GM12865 (cell line): ENCODE results near the gene MICAL3.

Experiments used
- DNase-seq: peaks from one replicate; pipeline ENCODE4 v3.0.0; 2010; ENCODE audit warnings: low read depth
- H3K4me3 ChIP-seq: 2 replicates; pipeline ENCODE4 v1.5.1; 2011; ENCODE audit warnings: mild to moderate bottlenecking, low read depth, low read length, control low read depth
- TF ChIP-seq, protein P1 (sequence below): IDR thresholded peaks from 2 replicates; pipeline ENCODE4 v1.5.1; 2011; ENCODE audit warnings: low read length, control low read depth, low read depth, inconsistent platforms; ENCODE audit not compliant: insufficient read depth; ENCODE audit errors: missing control alignments

Gene MICAL3

DNA sequence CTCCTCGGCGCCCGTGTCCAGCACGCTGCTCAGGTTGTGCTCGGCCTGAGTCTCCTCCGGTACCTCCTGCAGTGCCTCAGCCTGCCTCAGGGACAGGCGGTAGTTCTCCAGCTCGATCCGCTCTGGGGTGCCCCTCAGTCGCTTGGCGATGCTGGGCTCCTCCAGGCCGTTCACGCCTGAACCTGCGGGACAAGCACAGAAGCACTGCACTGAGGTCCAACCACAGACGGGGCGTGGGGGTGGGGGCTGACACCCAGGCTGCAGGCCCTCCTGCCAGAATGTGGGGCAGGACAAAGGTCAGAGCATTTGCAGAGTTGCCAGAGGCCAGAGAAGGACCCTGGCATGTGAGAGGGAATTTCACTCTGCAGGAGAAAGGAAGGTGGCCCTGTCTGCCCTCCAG is 182.5 kb downstream of the MICAL3 start:
- no peak overlapping the region for H3K4me3 ChIP-seq
- no peak for DNase-seq
- TF ChIP-seq, protein P1, sequence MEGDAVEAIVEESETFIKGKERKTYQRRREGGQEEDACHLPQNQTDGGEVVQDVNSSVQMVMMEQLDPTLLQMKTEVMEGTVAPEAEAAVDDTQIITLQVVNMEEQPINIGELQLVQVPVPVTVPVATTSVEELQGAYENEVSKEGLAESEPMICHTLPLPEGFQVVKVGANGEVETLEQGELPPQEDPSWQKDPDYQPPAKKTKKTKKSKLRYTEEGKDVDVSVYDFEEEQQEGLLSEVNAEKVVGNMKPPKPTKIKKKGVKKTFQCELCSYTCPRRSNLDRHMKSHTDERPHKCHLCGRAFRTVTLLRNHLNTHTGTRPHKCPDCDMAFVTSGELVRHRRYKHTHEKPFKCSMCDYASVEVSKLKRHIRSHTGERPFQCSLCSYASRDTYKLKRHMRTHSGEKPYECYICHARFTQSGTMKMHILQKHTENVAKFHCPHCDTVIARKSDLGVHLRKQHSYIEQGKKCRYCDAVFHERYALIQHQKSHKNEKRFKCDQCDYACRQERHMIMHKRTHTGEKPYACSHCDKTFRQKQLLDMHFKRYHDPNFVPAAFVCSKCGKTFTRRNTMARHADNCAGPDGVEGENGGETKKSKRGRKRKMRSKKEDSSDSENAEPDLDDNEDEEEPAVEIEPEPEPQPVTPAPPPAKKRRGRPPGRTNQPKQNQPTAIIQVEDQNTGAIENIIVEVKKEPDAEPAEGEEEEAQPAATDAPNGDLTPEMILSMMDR, result no peak

DNA sequence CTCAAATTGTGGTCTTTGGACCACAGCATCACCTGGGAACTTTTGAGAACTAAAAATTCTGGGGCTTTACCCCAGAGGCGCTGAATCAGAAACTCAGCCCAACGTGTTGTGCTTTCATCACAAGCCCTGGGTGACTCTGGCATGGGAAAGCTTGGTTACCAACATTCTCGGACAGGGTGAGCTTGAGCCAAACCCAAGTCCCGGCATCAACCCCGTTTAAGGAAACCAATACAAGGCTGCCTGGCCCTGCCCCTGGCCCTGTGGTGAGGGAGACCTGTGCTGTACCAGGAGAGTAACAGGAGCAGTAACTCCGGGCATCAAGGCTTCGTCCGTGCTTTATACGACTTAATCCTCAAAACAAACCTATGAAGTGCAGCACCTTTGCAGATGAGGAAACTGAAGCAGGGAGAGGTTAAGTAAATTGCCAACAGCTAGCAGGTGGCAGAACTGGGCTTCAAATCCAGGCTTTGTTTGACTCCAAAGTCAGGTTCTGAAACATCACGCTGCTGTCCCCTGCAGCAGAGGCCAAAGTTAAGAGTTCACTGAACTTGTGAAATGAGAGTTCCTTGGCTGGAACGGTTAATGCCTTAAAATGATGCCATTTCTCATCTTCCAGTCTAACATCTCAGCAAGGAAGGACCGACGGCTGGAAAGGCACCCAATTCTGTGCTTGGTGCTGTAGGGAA is 186.0 kb downstream of the MICAL3 start:
- TF ChIP-seq, protein P1, result no peak
- no peak overlapping the region for H3K4me3 ChIP-seq
- no peak for DNase-seq

DNA sequence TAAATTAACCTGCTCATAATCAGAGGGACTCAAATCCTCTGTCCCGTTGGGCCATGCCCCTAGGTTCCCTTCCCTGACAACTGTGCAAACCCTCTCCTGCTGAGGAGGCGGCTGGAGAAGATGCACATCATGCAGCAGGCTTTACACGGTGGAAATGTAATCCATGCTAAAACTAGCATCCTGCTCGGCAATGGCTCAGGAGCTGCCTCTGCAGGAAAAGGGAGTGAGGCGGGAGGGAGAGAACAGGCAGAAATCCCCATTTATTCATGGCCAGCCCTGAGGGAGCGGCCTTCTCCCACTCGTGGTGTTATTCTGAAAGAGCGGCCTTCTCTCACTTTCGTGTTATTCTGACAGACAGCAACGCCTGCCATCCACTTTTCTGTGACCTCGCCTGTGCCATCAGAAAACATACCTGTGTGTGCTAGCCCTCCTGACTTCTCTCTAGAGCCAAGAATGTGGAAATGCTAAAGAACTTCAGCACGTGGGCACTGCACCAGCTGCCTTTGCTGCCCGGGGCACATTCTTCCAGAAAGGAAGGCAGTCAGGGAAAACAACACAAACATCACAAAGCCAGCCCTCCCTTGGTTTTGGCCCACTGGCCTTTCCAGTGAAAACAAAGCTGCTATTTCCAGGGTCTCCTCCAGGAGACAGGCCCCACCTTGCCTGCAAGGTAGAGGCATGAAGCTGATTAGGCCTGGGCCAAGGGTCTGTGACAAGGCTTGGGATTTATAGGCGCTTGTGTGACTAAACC is 187.2 kb downstream of the MICAL3 start:
- no peak overlapping the region for H3K4me3 ChIP-seq
- TF ChIP-seq, protein P1, result no peak
- no peak for DNase-seq

DNA sequence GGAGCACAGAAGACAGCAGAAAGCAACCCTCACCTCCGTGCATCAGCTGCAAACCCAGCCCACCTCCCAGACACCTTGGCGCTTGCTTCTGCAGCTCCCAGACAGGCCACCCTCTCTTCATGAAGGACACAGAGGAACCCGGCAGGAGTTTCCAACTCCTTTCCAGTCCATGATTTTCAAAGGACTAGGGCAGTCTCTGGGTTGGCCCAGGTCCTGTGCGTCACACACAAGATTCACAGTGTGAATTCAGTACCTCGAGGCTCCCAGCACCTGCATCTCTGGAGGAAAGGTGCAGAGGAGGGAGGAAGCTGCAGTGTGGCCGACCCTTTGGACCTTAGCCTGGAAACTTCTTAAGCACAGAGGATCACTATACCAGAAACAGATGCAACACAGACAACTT is 189.1 kb downstream of the MICAL3 start:
- DNase-seq, result no peak
- TF ChIP-seq, protein P1, result no peak
- H3K4me3 ChIP-seq, result no peak overlapping the region

DNA sequence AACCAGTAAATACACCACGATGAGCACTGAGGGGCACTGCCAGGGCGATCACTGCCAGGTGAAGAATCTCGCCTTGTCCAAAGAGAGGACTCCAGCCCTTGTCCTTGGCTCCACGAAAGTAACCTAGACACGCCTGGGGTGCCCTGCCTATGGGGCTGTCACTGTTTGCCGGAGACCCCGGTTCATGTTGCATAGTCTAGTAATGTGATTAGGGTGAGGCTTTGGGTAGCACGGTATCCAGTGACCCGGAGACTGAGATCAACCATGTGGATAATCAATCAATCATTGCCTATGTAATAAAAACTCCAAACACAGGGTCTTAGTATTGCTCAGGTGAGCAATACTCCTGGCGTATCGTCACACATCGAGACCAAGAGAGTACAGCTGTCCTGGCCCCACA is 190.9 kb downstream of the MICAL3 start:
- H3K4me3 ChIP-seq, result no peak overlapping the region
- TF ChIP-seq, protein P1, result no peak
- no peak for DNase-seq

DNA sequence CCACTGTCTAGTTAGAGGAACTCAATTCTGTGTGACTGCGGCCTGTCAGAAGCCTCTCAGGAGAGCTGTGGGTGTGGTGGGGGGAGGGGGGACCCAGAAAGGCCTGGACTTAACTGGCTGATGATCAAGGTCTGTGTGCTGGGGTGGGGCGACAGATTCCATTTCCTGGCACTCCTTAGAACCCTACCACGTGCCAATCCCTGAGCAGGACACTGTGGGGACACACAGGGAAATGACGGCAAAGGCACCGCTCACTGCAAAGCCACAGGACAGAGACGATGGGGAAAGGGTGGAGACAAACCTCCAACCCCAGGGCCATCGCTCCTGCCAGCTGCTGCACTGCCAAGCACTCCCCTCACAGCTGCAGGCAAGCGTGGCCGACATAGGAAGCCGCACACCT is 191.7 kb downstream of the MICAL3 start:
- no peak overlapping the region for H3K4me3 ChIP-seq
- no peak for DNase-seq
- TF ChIP-seq, protein P1, result no peak
